ENCODE results near the gene RNF180. TPM values are rescaled to one million over a fixed set of nuclear protein-coding genes. Genes with fewer than 3 reads are reported as not detected.

RNF180 gene
- total RNA-seq, 2 donors from 2014 or later, result not detected

- H3K36me3 Mint-ChIP-seq, result peaks cover 6 to 7% of the 10 kb centered on the region in 2 donors
- ATAC-seq (no peak), DNase-seq (ENCODE audit: low spot score in 2 of 2) (no peak)
- H3K27ac Mint-ChIP-seq, result no peak overlapping the region
- H3K9me3 Mint-ChIP-seq, result peaks cover 4 to 5% of the 10 kb centered on the region in 2 donors
Observed at GRCh38 chr5:64163746-64164145, 1.9 kb upstream of the RNF180 start.

DNA sequence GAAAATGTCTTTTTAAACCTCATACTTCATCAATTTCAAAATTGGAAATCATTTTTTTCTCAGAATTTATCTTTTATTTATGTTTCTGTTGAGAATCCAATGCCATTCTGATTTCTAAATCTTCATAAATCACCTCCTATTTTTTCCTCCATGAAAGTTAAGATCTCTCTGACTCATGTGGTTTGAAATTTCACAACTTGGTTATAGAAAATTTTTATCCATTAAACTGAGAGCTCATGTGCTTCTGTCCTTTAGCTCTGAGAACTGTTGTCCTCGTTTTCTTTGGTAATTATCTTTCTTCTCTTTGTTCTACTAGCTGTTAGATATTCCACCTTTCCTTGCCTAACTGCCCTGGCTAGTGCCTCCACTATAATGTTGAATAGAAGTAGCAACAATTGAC, 1.5 kb upstream of the RNF180 start:
- Mint-ChIP-seq H3K9me3 (peaks cover 5 to 6% of the 10 kb centered on the region in 2 donors), H3K27ac (no peak overlapping the region), H3K36me3 (peaks cover 6 to 7% of the 10 kb centered on the region in 2 donors)
- no peak for DNase-seq (ENCODE audit: low spot score in 2 of 2)
- ATAC-seq, result no peak

DNA sequence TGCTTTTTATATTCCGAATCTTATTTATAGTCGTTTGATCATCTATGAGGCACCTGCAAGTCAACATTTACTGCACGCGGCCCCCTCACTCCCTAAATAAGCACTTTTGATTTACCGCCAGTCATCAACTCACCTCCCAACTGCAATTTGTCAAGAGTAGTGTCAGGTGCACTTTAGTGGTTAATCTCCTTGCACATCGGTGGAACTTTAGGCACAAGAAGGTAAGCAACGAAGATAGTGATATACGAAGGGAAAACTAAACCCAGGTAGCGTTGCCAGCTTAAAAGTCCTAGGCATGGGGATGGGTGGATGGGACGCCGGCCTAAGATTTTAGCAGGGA, 513 bp upstream of the RNF180 start:
- Mint-ChIP-seq H3K36me3 (peaks cover 6 to 7% of the 10 kb centered on the region in 2 donors), H3K9me3 (peaks cover 5 to 7% of the 10 kb centered on the region in 2 donors), H3K27ac (no peak overlapping the region)
- ATAC-seq (no peak), DNase-seq (ENCODE audit: low spot score in 2 of 2) (no peak)

DNA sequence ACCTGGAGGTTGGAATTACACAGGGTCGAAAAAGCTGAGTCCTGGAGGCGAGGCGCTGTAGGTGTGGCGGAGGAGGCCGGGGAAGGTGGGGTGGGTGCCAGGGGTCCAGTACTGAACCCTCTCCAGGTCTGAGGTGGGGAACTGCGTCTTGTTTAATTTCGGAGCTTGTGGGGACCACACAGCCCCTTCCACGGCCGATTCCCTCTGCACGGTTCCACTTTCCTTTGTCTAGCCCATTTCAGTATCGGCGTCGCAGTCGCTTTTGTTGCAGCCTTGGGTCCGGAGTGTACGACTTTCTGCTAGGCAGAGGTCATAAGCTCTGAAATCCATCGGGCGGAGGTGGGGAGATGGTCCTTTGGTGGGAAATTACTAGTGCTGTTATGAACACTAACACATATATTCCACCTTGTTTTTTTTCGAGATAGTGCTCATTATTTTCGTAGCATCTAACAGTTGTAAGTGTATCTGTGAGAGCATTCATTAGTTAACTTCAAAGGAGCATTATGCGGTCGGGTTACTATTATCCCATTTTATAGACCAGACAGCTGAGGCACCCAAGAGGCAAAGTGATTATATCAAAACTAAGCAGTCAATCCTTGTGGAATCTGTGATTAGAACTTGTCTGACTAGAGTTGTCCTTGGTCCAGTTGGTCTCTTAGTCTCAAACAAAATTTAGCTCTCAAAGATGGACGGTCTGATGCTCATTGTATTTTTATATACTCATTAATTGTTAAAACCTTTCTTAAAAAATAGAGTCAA, 737 bp downstream of the RNF180 start:
- Mint-ChIP-seq H3K36me3 (peaks cover 6 to 7% of the 10 kb centered on the region in 2 donors), H3K9me3 (peaks cover 5% of the 10 kb centered on the region in 2 donors), H3K27ac (no peak overlapping the region)
- ATAC-seq, result no peak
- DNase-seq (ENCODE audit: low spot score in 2 of 2), result no peak

GRCh38 chr5:64176301-64176700, 10.7 kb downstream of the RNF180 start:
- peaks cover 4 to 10% of the 10 kb centered on the region in 2 donors for H3K9me3 Mint-ChIP-seq

DNA sequence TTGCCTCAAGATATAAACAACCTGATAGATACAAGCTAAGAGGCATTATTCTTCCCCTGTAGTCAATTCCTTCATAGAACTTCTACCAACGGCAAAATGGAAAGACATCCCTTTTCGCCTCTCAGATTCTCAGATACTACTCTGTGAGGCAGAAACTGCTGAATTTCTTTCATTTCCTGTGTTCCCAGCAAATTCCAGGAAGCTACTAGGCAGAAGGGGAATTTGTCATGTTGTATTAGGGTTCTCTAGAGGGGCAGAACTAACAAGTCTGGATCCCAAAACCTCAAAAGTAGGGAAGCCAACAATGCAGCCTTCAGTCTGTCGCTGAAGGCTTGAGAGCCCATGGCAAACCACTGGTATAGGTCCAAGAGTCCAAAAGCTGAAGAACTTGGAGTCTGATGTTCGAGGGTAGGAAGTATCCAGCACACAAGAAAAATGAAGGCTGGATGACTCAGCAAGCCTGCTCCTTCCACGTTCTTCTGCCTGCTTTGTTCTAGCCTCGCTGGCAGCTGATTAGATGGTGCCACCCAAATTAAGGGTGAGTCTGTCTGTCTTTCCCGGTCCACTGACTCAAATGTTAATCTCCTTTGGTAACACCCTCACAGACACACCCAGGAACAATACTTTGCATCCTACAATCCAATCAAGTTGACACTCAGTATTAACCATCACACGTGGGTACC, 15.2 kb downstream of the RNF180 start:
- peaks cover 4 to 6% of the 10 kb centered on the region in 2 donors for H3K9me3 Mint-ChIP-seq
- H3K36me3 Mint-ChIP-seq, result no peaks in the 10 kb centered on the region
- H3K27ac Mint-ChIP-seq, result no peak overlapping the region
- DNase-seq (ENCODE audit: low spot score in 2 of 2) (no peak), ATAC-seq (no peak)

More at GRCh38 chr5:64176301-64176700, 10.7 kb downstream of the RNF180 start:
- Mint-ChIP-seq H3K27ac (no peak overlapping the region), H3K36me3 (no peaks in the 10 kb centered on the region)
- no peak for ATAC-seq
- DNase-seq (ENCODE audit: low spot score in 2 of 2), result no peak

GRCh38 chr5:64181440-64181839, 15.8 kb downstream of the RNF180 start:
- Mint-ChIP-seq H3K9me3 (peaks cover 4 to 6% of the 10 kb centered on the region in 2 donors), H3K36me3 (no peaks in the 10 kb centered on the region), H3K27ac (no peak overlapping the region)
- ATAC-seq, result no peak
- no peak for DNase-seq (ENCODE audit: low spot score in 2 of 2)

GRCh38 chr5:64183956-64184355, 18.3 kb downstream of the RNF180 start:
- no peaks in the 10 kb centered on the region for H3K36me3 Mint-ChIP-seq
- ATAC-seq (no peak), DNase-seq (ENCODE audit: low spot score in 2 of 2) (no peak)
- H3K27ac Mint-ChIP-seq, result no peak overlapping the region
- peaks cover 0 to 6% of the 10 kb centered on the region in 2 donors for H3K9me3 Mint-ChIP-seq

DNA sequence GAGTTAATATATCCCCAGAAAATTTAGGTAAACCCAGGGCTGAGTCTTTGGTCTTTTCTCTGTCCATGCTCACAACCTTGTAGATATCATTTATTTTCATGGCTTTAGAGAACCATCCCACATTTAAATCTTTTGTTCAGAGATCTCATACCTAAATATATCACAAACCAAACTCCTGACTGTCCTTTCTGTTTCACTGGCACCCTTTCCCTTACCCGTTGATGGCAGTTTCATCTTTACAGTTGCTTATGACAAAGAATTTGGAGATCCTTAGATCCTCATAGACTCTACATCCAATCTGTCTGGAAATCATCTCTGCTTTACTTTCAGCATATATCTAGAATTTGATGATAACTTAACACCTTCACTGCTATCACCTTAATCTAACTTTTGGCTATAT, 19.2 kb downstream of the RNF180 start:
- no peak for DNase-seq (ENCODE audit: low spot score in 2 of 2)
- no peak for ATAC-seq
- H3K36me3 Mint-ChIP-seq, result no peaks in the 10 kb centered on the region
- no peak overlapping the region for H3K27ac Mint-ChIP-seq
- peaks cover 0 to 3% of the 10 kb centered on the region in 2 donors for H3K9me3 Mint-ChIP-seq

DNA sequence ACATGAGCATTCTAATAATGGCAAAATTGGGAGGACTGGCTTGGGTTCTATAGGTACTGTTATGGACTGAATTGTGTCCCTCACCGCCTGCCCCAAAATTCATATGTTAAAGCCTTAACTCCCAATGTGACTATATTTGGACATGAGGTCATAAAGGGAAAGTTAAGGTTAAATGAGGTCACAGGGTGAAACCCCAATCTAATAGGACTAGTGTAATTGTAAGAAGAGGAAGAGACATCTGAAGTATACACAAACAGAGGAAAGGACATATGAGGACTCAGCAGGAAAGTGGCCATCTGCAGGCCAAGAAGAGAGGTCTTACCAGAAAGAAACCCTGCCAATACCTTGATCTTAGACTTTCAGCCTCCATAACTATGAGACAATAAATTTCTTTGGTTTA, 23.1 kb downstream of the RNF180 start:
- Mint-ChIP-seq H3K27ac (no peak overlapping the region), H3K9me3 (no peaks in the 10 kb centered on the region), H3K36me3 (no peaks in the 10 kb centered on the region)
- DNase-seq (ENCODE audit: low spot score in 2 of 2) (no peak), ATAC-seq (no peak)

GRCh38 chr5:64190562-64191306, 25.1 kb downstream of the RNF180 start:
- no peak for ATAC-seq
- no peak overlapping the region for H3K27ac Mint-ChIP-seq
- no peaks in the 10 kb centered on the region for H3K9me3 Mint-ChIP-seq
- H3K36me3 Mint-ChIP-seq, result no peaks in the 10 kb centered on the region
- DNase-seq (ENCODE audit: low spot score in 2 of 2), result no peak

- Mint-ChIP-seq H3K36me3 (no peaks in the 10 kb centered on the region), H3K27ac (no peak overlapping the region), H3K9me3 (no peaks in the 10 kb centered on the region)
- ATAC-seq (no peak), DNase-seq (ENCODE audit: low spot score in 2 of 2) (no peak)
Observed at GRCh38 chr5:64195981-64196380, 30.3 kb downstream of the RNF180 start.

DNA sequence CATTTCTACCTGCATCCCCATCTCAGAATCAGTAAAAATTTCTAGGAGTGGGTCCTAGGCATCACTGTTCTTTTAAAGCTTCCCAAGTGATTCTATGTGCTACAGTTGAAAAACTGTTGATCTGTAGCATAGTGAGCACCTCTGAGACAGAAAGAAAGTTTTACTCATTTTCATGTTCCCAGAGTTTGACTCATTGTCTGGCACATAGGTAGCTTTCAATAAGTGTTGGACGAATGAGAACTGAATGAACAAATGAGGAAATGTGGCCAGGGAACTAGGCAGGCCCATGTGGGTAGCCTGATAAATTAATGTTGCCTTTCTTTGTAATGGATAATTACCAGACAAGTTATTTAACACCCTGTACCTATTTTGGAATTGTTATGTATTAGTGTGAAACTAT, 33.8 kb downstream of the RNF180 start:
- DNase-seq (ENCODE audit: low spot score in 2 of 2) (no peak), ATAC-seq (no peak)
- Mint-ChIP-seq H3K27ac (no peak overlapping the region), H3K9me3 (no peaks in the 10 kb centered on the region), H3K36me3 (no peaks in the 10 kb centered on the region)

- Mint-ChIP-seq H3K27ac (no peak overlapping the region), H3K36me3 (no peaks in the 10 kb centered on the region), H3K9me3 (no peaks in the 10 kb centered on the region)
- ATAC-seq (no peak), DNase-seq (ENCODE audit: low spot score in 2 of 2) (no peak)
Observed at GRCh38 chr5:64201996-64202395, 36.4 kb downstream of the RNF180 start.

DNA sequence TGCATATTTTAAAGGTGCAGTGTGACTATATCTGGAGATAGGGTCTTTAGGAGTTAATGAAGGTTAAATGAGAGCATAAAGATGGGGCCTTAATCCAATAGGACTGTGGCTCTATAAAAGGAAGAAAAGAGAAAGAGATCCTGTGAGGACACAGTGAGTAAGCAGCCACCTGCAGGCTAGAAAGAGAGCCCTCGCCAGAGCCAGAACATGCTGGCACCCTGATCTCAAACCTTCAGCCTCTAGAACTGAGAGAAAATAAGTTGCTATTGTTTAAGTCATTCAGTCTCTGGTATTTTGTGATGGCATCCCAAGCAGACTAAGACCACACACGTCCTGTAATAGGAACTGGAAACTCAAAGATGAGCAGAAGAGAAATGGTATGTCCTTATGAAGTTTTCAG, 41.0 kb downstream of the RNF180 start:
- Mint-ChIP-seq H3K9me3 (no peaks in the 10 kb centered on the region), H3K36me3 (no peaks in the 10 kb centered on the region), H3K27ac (no peak overlapping the region)
- no peak for DNase-seq (ENCODE audit: low spot score in 2 of 2)
- no peak for ATAC-seq

- no peak for ATAC-seq
- H3K9me3 Mint-ChIP-seq, result no peaks in the 10 kb centered on the region
- no peaks in the 10 kb centered on the region for H3K36me3 Mint-ChIP-seq
- DNase-seq (ENCODE audit: low spot score in 2 of 2), result no peak
- no peak overlapping the region for H3K27ac Mint-ChIP-seq
Observed at GRCh38 chr5:64207978-64208377, 42.3 kb downstream of the RNF180 start.

- H3K9me3 Mint-ChIP-seq, result no peaks in the 10 kb centered on the region
- no peaks in the 10 kb centered on the region for H3K36me3 Mint-ChIP-seq
- DNase-seq (ENCODE audit: low spot score in 2 of 2) (no peak), ATAC-seq (no peak)
- no peak overlapping the region for H3K27ac Mint-ChIP-seq
Observed at GRCh38 chr5:64209353-64209752, 43.7 kb downstream of the RNF180 start.
